Panc1 (cell line): ENCODE measurements around the gene ELFN1. TPM values are rescaled to one million over a fixed set of nuclear protein-coding genes. Genes with fewer than 3 reads are reported as not detected.

ENCODE experiments used
- ATAC-seq: fragments of 200-7000 bp; cut with Tn5 transposase; 2 replicates; pipeline ENCODE4 v1.9.1; 2020; ENCODE audit warnings: mild to moderate bottlenecking, moderate library complexity
- BruUV-seq: library from RNA; stranded (reverse); fragments of 400-500 nt; replicated peaks from 2 replicates; lab custom pipeline; 2021; lab: Mats Ljungman, UMichigan
- CTCF ChIA-PET: fragments of 300-600 bp; sonication (Branson Sonifier 250); formaldehyde crosslinking; loops from one replicate; lab custom pipeline; 2022; ENCODE audit warnings: antibody characterized with exemption; lab: Charles Lee
- POLR2A ChIA-PET: fragments of 300-600 bp; sonication (Branson Sonifier 250); formaldehyde crosslinking; loops from one replicate; lab custom pipeline; 2022; ENCODE audit warnings: antibody characterized with exemption; lab: Charles Lee
- DNase-seq: peaks from one replicate; pipeline ENCODE4 v3.0.0-alpha.2; 2010; ENCODE audit warnings: low read depth, low spot score
- H3K27ac ChIP-seq: 2 replicates; pipeline ENCODE4 v1.5.1; 2011; ENCODE audit warnings: mild to moderate bottlenecking, low read length, inconsistent platforms
- H3K27me3 ChIP-seq: fragments of 200-500 bp; sonication (Bioruptor generic); 2 replicates; pipeline ENCODE4 v1.6.0; 2014; ENCODE audit warnings: low read length, inconsistent platforms; ENCODE audit not compliant: control insufficient read depth, insufficient read depth
- H3K36me3 ChIP-seq: fragments of 200-500 bp; sonication (Bioruptor generic); 2 replicates; pipeline ENCODE4 v1.5.1; 2014; ENCODE audit warnings: inconsistent platforms, mild to moderate bottlenecking, low read length, moderate library complexity; ENCODE audit not compliant: control insufficient read depth, insufficient read depth
- H3K4me1 ChIP-seq: 2 replicates; pipeline ENCODE4 v1.5.1; 2011; ENCODE audit warnings: inconsistent platforms, mild to moderate bottlenecking, low read length, moderate library complexity; ENCODE audit not compliant: control insufficient read depth, insufficient read depth
- H3K4me3 ChIP-seq, 2 experiments: 2 replicates each; pipeline ENCODE4 v1.5.1; 2011 to 2012; ENCODE audit warnings: low read depth in 2 of 2, low read length in 2 of 2, mild to moderate bottlenecking in 2 of 2, inconsistent platforms in 1 of 2, moderate library complexity in 1 of 2
- H3K9me3 ChIP-seq: fragments of 200-500 bp; sonication (Bioruptor generic); 2 replicates; pipeline ENCODE4 v1.5.1; 2014; ENCODE audit warnings: low read depth, mild to moderate bottlenecking, inconsistent platforms, low read length, moderate library complexity; ENCODE audit not compliant: control insufficient read depth, insufficient read depth
- CTCF ChIP-seq: fragments of 450-650 bp; IDR thresholded peaks from 2 replicates; pipeline ENCODE4 v1.5.1; 2017; ENCODE audit warnings: mild to moderate bottlenecking
- POLR2AphosphoS5 ChIP-seq: IDR thresholded peaks from 2 replicates; pipeline ENCODE4 v1.6.1; 2012; ENCODE audit warnings: mild to moderate bottlenecking, low read depth, low read length, moderate library complexity
- REST ChIP-seq, 2 experiments: IDR thresholded peaks; 2 replicates each; pipeline ENCODE4 v1.6.1; 2011 to 2012; ENCODE audit warnings: low read depth in 2 of 2, control low read depth in 1 of 2, low read length in 1 of 2, mild to moderate bottlenecking in 1 of 2, moderate library complexity in 1 of 2; ENCODE audit not compliant: insufficient read depth in 1 of 2
- SIN3A ChIP-seq: IDR thresholded peaks from 2 replicates; pipeline ENCODE4 v1.6.1; 2012; ENCODE audit warnings: low read depth, mild to moderate bottlenecking, low read length, moderate library complexity, borderline replicate concordance; ENCODE audit not compliant: insufficient read depth
- TCF7L2 ChIP-seq: IDR thresholded peaks from 2 replicates; pipeline ENCODE4 v1.6.1; 2011; ENCODE audit warnings: mild to moderate bottlenecking, low read depth, low read length, inconsistent platforms
- in situ Hi-C: cut with HindIII; loops from 2 replicates; pipeline ENCODE4 v1.10.0; 2016; ENCODE audit warnings: low sequenced_read_pairs, low pct_unique_long_range_greater_than_20kb
- intact Hi-C: fragments of 100-400 bp; cut with micrococcal nuclease; formaldehyde crosslinking; loops from one replicate; pipeline ENCODE4 v1.10.0; 2022; ENCODE audit not compliant: unreplicated experiment
- total RNA-seq: library from RNA; stranded (reverse); gene quantifications from one replicate; pipeline ENCODE4 v1.2.1, GENCODE V29; 2021; ENCODE audit not compliant: unreplicated experiment

The ELFN1 gene
- total RNA-seq, 1 experiment from 2014 or later: 39.0 TPM

GRCh38 chr7:1639532-1640175 lies 30.4 kb upstream of the ELFN1 start:
- Histone ChIP-seq H3K27ac (no peak overlapping the region), H3K4me1 (peaks cover 6% of the 10 kb centered on the region), H3K9me3 (no peaks in the 10 kb centered on the region), H3K36me3 (no peaks in the 10 kb centered on the region), H3K4me3 (no peak overlapping the region), H3K27me3 (no peaks in the 10 kb centered on the region)
- ATAC-seq (no peak), DNase-seq (no peak)
- ChIA-PET CTCF (no interaction called here), POLR2A (interaction anchor here (0.6 kb wide), 1 partner anchor 755 kb away, joined by 3 read pairs; no protein-coding TSS in a partner anchor)
- no TSS peak for BruUV-seq
- in situ Hi-C loops (no loop called here), intact Hi-C loops (no loop called here)
- no peak for TF ChIP-seq CTCF
- TF ChIP-seq POLR2AphosphoS5: no peak

- no peaks in the 10 kb centered on the region for H3K36me3 ChIP-seq
- intact Hi-C loops: no loop called here
- H3K27me3 ChIP-seq: no peaks in the 10 kb centered on the region; the same call in 1 of the 2 replicates
- no peak overlapping the region for H3K27ac ChIP-seq
- no peaks in the 10 kb centered on the region for H3K9me3 ChIP-seq
- ChIA-PET CTCF (interaction anchor here (0.7 to 1.1 kb wide), 2 partner anchors 30 to 271 kb away, joined by 3 to 6 read pairs; partner anchors contain the start of gene ELFN1), POLR2A (no interaction called here)
- BruUV-seq: no TSS peak
- TF ChIP-seq CTCF (no peak; the same call in 1 of the 2 replicates), REST (IDR thresholded peaks at IDR 0.05; ENCODE audit: insufficient read depth in 1 of 2, low read depth in 2 of 2, low read length in 1 of 2) (no peak), SIN3A (no peak), POLR2AphosphoS5 (no peak), TCF7L2 (no peak)
- H3K4me3 ChIP-seq: no peak overlapping the region
- in situ Hi-C loops: no loop called here
- ATAC-seq (peak; percentile 52), DNase-seq (no peak)
- H3K4me1 ChIP-seq: peaks cover 6% of the 10 kb centered on the region
Measured at GRCh38 chr7:1640376-1641172, 29.5 kb upstream of the ELFN1 start.
